ENCODE results near the gene RSBN1.

DNA sequence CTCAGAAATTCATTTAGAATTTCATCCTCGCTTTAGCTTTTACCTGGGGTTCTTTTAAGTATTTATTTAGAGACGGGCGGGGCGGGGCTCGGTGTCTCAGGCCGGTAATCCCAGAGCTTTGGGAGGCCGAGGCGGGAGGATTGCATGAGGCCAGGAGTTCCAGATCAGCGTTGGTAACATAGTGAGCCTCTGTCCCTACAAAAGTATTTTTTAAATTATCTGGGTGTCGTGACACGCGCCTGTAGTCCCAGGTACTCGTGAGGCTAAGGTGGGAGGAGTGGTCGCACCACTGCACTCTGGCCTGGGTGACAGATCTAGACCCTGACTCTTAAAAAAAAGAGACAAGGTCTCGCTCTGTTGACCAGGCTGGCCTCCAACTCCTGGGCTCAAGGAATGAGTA is 942 bp upstream of the RSBN1 start:
- TF ChIP-seq, protein P1, sequence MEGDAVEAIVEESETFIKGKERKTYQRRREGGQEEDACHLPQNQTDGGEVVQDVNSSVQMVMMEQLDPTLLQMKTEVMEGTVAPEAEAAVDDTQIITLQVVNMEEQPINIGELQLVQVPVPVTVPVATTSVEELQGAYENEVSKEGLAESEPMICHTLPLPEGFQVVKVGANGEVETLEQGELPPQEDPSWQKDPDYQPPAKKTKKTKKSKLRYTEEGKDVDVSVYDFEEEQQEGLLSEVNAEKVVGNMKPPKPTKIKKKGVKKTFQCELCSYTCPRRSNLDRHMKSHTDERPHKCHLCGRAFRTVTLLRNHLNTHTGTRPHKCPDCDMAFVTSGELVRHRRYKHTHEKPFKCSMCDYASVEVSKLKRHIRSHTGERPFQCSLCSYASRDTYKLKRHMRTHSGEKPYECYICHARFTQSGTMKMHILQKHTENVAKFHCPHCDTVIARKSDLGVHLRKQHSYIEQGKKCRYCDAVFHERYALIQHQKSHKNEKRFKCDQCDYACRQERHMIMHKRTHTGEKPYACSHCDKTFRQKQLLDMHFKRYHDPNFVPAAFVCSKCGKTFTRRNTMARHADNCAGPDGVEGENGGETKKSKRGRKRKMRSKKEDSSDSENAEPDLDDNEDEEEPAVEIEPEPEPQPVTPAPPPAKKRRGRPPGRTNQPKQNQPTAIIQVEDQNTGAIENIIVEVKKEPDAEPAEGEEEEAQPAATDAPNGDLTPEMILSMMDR (IDR thresholded peaks at IDR 0.05; ENCODE audit: poor library complexity) = no peak
- TF ChIP-seq EZH2 (IDR thresholded peaks at IDR 0.05; ENCODE audit: borderline replicate concordance) = no peak
- TF ChIP-seq EZH2phosphoT487 (IDR thresholded peaks at IDR 0.05; ENCODE audit: low read depth, severe bottlenecking, unreplicated experiment) = no peak

All from hepatocyte (in vitro differentiated cells).